Astrocyte (in vitro differentiated cells and primary cell): ENCODE data around the gene NPHP1. TPM values are rescaled to one million over a fixed set of nuclear protein-coding genes. Genes with fewer than 3 reads are reported as not detected.
"Not testable (repeated sequence)": the region's sequence is repeated elsewhere in the genome, so short reads cannot be mapped to it uniquely, and the experiment has no call there.

Experiments used
- DNase-seq: peaks from one replicate; pipeline ENCODE4 v3.0.0-alpha.2; 2010; ENCODE audit warnings: low read depth
- FAIRE-seq: peaks from 2 replicates; lab custom pipeline; 2011; peaks lifted over from hg19 to GRCh38; lab: Jason Lieb, UNC
- H2AFZ ChIP-seq: 2 replicates; pipeline ENCODE4 v1.6.0; 2012; ENCODE audit warnings: low read depth, low read length, inconsistent platforms
- H3K27ac ChIP-seq: 2 replicates; pipeline ENCODE4 v1.5.1; 2011; ENCODE audit warnings: low read depth, low read length, inconsistent platforms
- H3K27me3 ChIP-seq: 2 replicates; pipeline ENCODE4 v1.6.0; 2011; ENCODE audit warnings: low read length, inconsistent platforms; ENCODE audit not compliant: insufficient read depth
- H3K36me3 ChIP-seq: 2 replicates; pipeline ENCODE4 v1.5.1; 2011; ENCODE audit warnings: low read length, inconsistent platforms; ENCODE audit not compliant: insufficient read depth
- H3K4me1 ChIP-seq: 2 replicates; pipeline ENCODE4 v1.5.1; 2011; ENCODE audit warnings: low read length, inconsistent platforms; ENCODE audit not compliant: insufficient read depth
- H3K4me2 ChIP-seq: 2 replicates; pipeline ENCODE4 v1.6.0; 2012; ENCODE audit warnings: low read length, inconsistent platforms
- H3K4me3 ChIP-seq: 2 replicates; pipeline ENCODE4 v1.5.1; 2011; ENCODE audit warnings: low read depth, mild to moderate bottlenecking, low read length, inconsistent platforms; ENCODE audit not compliant: insufficient read depth
- H3K79me2 ChIP-seq: 2 replicates; pipeline ENCODE4 v1.6.0; 2012; ENCODE audit warnings: mild to moderate bottlenecking, low read length, inconsistent platforms; ENCODE audit not compliant: insufficient read depth
- H3K9ac ChIP-seq: 2 replicates; pipeline ENCODE4 v1.6.0; 2012; ENCODE audit warnings: mild to moderate bottlenecking, low read length, inconsistent platforms
- H3K9me3 ChIP-seq: 2 replicates; pipeline ENCODE4 v1.5.1; 2012; ENCODE audit warnings: low read depth, mild to moderate bottlenecking, low read length, inconsistent platforms; ENCODE audit not compliant: insufficient read depth
- H4K20me1 ChIP-seq: 2 replicates; pipeline ENCODE4 v1.6.0; 2012; ENCODE audit warnings: low read length, inconsistent platforms; ENCODE audit not compliant: insufficient read depth
- H3K27ac Mint-ChIP-seq: one replicate; pipeline ENCODE4 v1.8.0; 2021; ENCODE audit warnings: mild to moderate bottlenecking, mixed read lengths; ENCODE audit not compliant: unreplicated experiment
- H3K27me3 Mint-ChIP-seq: one replicate; pipeline ENCODE4 v1.8.0; 2021; ENCODE audit warnings: low read depth, mixed read lengths; ENCODE audit not compliant: unreplicated experiment
- H3K36me3 Mint-ChIP-seq: one replicate; pipeline ENCODE4 v1.8.0; 2021; ENCODE audit warnings: low read depth, mixed read lengths; ENCODE audit not compliant: unreplicated experiment
- H3K4me1 Mint-ChIP-seq: one replicate; pipeline ENCODE4 v1.8.0; 2021; ENCODE audit warnings: low read depth, mixed read lengths; ENCODE audit not compliant: unreplicated experiment
- H3K4me3 Mint-ChIP-seq: one replicate; pipeline ENCODE4 v1.8.0; 2021; ENCODE audit warnings: mild to moderate bottlenecking, moderate library complexity, mixed read lengths; ENCODE audit not compliant: unreplicated experiment
- H3K9me3 Mint-ChIP-seq: one replicate; pipeline ENCODE4 v1.8.0; 2021; ENCODE audit warnings: mild to moderate bottlenecking, mixed read lengths; ENCODE audit not compliant: unreplicated experiment
- CTCF ChIP-seq: IDR thresholded peaks from 2 replicates; pipeline ENCODE4 v1.5.1; 2011; ENCODE audit warnings: low read depth, mild to moderate bottlenecking, inconsistent platforms, low read length, moderate library complexity; ENCODE audit not compliant: insufficient read depth
- EZH2 ChIP-seq: IDR thresholded peaks from 2 replicates; pipeline ENCODE4 v1.6.1; 2012; ENCODE audit warnings: mild to moderate bottlenecking, low read length, inconsistent platforms; ENCODE audit not compliant: insufficient read depth
- total RNA-seq: library from RNA; stranded (reverse); gene quantifications from 2 replicates; pipeline ENCODE4 v1.2.1, GENCODE V29; 2021

Gene NPHP1
- total RNA-seq, 1 donor from 2014 or later: 3.3 TPM

GRCh38 chr2:110205660-110206455 lies 1.0 kb upstream of the NPHP1 start:
- no peak for FAIRE-seq
- Histone ChIP-seq H4K20me1 (no peaks in the 10 kb centered on the region), H3K4me3 (no peak overlapping the region), H3K79me2 (no peaks in the 10 kb centered on the region), H3K9ac (no peak overlapping the region), H3K4me1 (peaks cover 6% of the 10 kb centered on the region), H3K4me2 (peak overlapping the region; percentile 98), H3K27me3 (no peaks in the 10 kb centered on the region), H3K27ac (no peak overlapping the region), H3K36me3 (no peaks in the 10 kb centered on the region), H3K9me3 (no peaks in the 10 kb centered on the region), H2AFZ (peak overlapping the region; percentile 93)
- H3K36me3 Mint-ChIP-seq: peaks cover 2% of the 10 kb centered on the region
- H3K27me3 Mint-ChIP-seq: no peaks in the 10 kb centered on the region
- H3K4me1 Mint-ChIP-seq: peaks cover 2% of the 10 kb centered on the region
- TF ChIP-seq EZH2 (no peak), CTCF (no peak)
- H3K9me3 Mint-ChIP-seq: no peaks in the 10 kb centered on the region
- H3K27ac Mint-ChIP-seq: no peak overlapping the region
- DNase-seq: peak; percentile 37
- H3K4me3 Mint-ChIP-seq: peak overlapping the region; percentile 98

- TF ChIP-seq EZH2: no peak
- Histone ChIP-seq H3K9me3 (no peaks in the 10 kb centered on the region), H3K9ac (no peak overlapping the region), H4K20me1 (no peaks in the 10 kb centered on the region), H3K4me2 (no peak overlapping the region), H3K27ac (no peak overlapping the region), H3K4me1 (no peaks in the 10 kb centered on the region), H3K27me3 (no peaks in the 10 kb centered on the region), H3K4me3 (no peak overlapping the region), H3K36me3 (no peaks in the 10 kb centered on the region), H2AFZ (no peak overlapping the region), H3K79me2 (no peaks in the 10 kb centered on the region)
- DNase-seq (no peak), FAIRE-seq (no peak)
- H3K4me1 Mint-ChIP-seq: no peaks in the 10 kb centered on the region
- H3K36me3 Mint-ChIP-seq: no peaks in the 10 kb centered on the region
- peaks cover 2% of the 10 kb centered on the region for H3K27me3 Mint-ChIP-seq
- H3K4me3 Mint-ChIP-seq: no peak overlapping the region
- H3K9me3 Mint-ChIP-seq: no peaks in the 10 kb centered on the region
- H3K27ac Mint-ChIP-seq: no peak overlapping the region
Measured at GRCh38 chr2:110198016-110198415, 6.8 kb downstream of the NPHP1 start.

- Histone ChIP-seq H3K9me3 (no peaks in the 10 kb centered on the region), H3K4me2 (no peak overlapping the region), H3K9ac (no peak overlapping the region), H4K20me1 (no peaks in the 10 kb centered on the region), H2AFZ (no peak overlapping the region), H3K4me3 (no peak overlapping the region), H3K27me3 (no peaks in the 10 kb centered on the region), H3K36me3 (no peaks in the 10 kb centered on the region), H3K79me2 (no peaks in the 10 kb centered on the region), H3K27ac (no peak overlapping the region), H3K4me1 (no peaks in the 10 kb centered on the region)
- Mint-ChIP-seq H3K9me3 (no peaks in the 10 kb centered on the region), H3K36me3 (no peaks in the 10 kb centered on the region), H3K27ac (no peak overlapping the region), H3K4me3 (no peak overlapping the region), H3K27me3 (peaks cover 2% of the 10 kb centered on the region), H3K4me1 (no peaks in the 10 kb centered on the region)
- DNase-seq (no peak), FAIRE-seq (no peak)
- TF ChIP-seq EZH2 (no peak), CTCF (no peak)
Measured at GRCh38 chr2:110197452-110197851, 7.4 kb downstream of the NPHP1 start.

GRCh38 chr2:110190169-110190568 lies 14.6 kb downstream of the NPHP1 start:
- H3K4me3 Mint-ChIP-seq, H3K27me3 Mint-ChIP-seq, DNase-seq: not testable (repeated sequence)

More at GRCh38 chr2:110190169-110190568, 14.6 kb downstream of the NPHP1 start:
- H3K27ac ChIP-seq, H3K4me3 ChIP-seq, H3K4me1 Mint-ChIP-seq, H3K9ac ChIP-seq, H3K9me3 ChIP-seq, H3K9me3 Mint-ChIP-seq, H4K20me1 ChIP-seq, FAIRE-seq, H3K79me2 ChIP-seq, H3K4me2 ChIP-seq, H3K27ac Mint-ChIP-seq, H3K36me3 ChIP-seq, H2AFZ ChIP-seq, H3K4me1 ChIP-seq, H3K27me3 ChIP-seq: not testable (repeated sequence)
- peaks cover 29% of the 10 kb centered on the region for H3K36me3 Mint-ChIP-seq
